Measurements from ENCODE around the gene TSPAN18.

Gene TSPAN18

DNA sequence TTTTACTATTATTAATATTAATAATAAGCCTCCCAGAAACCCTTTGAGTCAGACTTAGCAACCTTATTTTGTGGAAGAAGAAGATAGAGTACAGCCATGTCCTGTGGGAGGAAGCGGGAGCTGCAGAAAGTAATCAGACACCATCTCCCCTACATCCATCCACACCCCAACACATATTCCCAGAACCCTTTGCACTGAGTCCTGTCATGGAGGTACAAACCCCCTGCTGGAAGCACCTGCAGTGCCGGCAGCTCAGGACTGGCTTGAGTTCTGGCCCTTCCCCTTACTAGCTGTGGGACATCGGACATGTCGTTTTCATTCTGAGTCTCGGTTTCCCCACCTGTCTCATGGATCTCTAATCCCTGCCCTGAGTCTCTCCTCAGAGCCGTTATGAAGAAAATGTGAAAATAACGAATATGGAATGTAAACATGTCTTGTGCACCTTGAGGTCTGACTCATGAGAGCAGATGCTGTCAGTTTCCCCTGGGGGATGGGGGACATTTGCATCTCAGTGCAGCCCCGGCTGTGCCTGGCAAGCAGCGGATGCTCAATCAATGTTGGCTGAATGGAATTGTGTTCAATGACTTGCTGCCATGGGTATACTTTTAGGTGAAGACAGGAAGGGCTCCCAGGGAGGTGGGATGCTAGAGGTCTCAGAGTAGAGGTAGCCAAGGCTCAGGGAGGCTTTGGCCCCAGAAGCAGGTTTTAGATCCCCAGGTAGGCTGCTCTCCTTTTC lies 178.5 kb downstream of the TSPAN18 start:
- no peak overlapping the region for H3K27ac ChIP-seq
- no peak overlapping the region for H3K4me3 ChIP-seq
- TF ChIP-seq FOXP2 (optimal IDR thresholded peaks at IDR 0.05; ENCODE audit: control extremely low read depth, extremely low read length, insufficient read depth) (no peak), EZH2 (IDR thresholded peaks at IDR 0.05) (no peak), POLR2AphosphoS5 (IDR thresholded peaks at IDR 0.05; ENCODE audit: borderline replicate concordance, low read depth, low read length) (no peak)
- no peaks in the 10 kb centered on the region for H3K36me3 ChIP-seq (ENCODE audit: insufficient read depth, low read length)
- no peak overlapping the region for H3K9ac ChIP-seq (ENCODE audit: insufficient read length)
- DNase-seq (ENCODE audit: low read depth, low spot score) = no peak
- no peaks in the 10 kb centered on the region for H3K9me3 ChIP-seq (ENCODE audit: low read depth, low read length)

DNA sequence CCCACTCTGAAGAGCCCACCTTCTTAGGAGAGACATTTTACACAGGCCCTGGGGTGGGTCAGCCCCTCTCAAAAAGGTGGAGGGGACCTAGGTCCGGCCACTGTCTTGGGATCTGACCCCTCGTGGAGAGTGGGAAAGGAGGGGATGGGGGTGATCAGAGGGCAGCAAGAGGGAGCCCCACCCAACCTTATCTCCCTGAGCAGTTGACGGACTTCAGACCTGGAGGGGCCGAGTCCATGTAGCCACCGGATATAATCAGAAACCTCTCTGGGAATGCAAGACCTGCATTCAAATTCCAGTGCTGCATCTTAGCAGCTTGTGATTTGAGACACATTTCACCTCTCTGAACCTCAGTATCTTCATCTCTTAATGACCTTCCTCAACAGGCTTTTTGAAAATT lies 179.9 kb downstream of the TSPAN18 start:
- H3K9me3 ChIP-seq (ENCODE audit: low read depth, low read length) = no peaks in the 10 kb centered on the region
- TF ChIP-seq FOXP2 (optimal IDR thresholded peaks at IDR 0.05; ENCODE audit: control extremely low read depth, extremely low read length, insufficient read depth) = no peak
- no peak for TF ChIP-seq EZH2 (IDR thresholded peaks at IDR 0.05)
- no peak for TF ChIP-seq POLR2AphosphoS5 (IDR thresholded peaks at IDR 0.05; ENCODE audit: borderline replicate concordance, low read depth, low read length)
- H3K27ac ChIP-seq = no peak overlapping the region
- no peak overlapping the region for H3K4me3 ChIP-seq
- H3K36me3 ChIP-seq (ENCODE audit: insufficient read depth, low read length) = no peaks in the 10 kb centered on the region
- H3K9ac ChIP-seq (ENCODE audit: insufficient read length) = no peak overlapping the region
- DNase-seq (ENCODE audit: low read depth, low spot score) = no peak

DNA sequence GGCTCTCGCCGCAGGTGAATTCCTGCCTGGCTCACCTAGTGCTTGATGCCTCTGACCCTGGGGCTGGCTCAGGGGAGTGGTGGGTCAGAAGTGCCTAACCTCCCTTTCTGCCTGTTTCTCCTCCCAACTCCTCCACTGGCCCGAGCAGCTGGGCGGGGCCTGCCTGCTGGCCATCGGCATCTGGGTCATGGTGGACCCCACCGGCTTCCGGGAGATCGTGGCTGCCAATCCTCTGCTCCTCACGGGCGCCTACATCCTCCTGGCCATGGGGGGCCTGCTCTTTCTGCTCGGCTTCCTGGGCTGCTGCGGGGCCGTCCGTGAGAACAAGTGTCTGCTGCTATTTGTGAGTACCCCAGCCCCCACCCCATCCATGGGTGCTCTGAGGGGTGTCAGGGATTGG lies 182.8 kb downstream of the TSPAN18 start:
- Histone ChIP-seq H3K27ac (no peak overlapping the region), H3K36me3 (ENCODE audit: insufficient read depth, low read length) (no peaks in the 10 kb centered on the region), H3K9me3 (ENCODE audit: low read depth, low read length) (no peaks in the 10 kb centered on the region), H3K4me3 (no peak overlapping the region), H3K9ac (ENCODE audit: insufficient read length) (no peak overlapping the region)
- DNase-seq (ENCODE audit: low read depth, low spot score) = no peak
- TF ChIP-seq EZH2 (IDR thresholded peaks at IDR 0.05) (no peak), FOXP2 (optimal IDR thresholded peaks at IDR 0.05; ENCODE audit: control extremely low read depth, extremely low read length, insufficient read depth) (no peak), POLR2AphosphoS5 (IDR thresholded peaks at IDR 0.05; ENCODE audit: borderline replicate concordance, low read depth, low read length) (no peak)

DNA sequence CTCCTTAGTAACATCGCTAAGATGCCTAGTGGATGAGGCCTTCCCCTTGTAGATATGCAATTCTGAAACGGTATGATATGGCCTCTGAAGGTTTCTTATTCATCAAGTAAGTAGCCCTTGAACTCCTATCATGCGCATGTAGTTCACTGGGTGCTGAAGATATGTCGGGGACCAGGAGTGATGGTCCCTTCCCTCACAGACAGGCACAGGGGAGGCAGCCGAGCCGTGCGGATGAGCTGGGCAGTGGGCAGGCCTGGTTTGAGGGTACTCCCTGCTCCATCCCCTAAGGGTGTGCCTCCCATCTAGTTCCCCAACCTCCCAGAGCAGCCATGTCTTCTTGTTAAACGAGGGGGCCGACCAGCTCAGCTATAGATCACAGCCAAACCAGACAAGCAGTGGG lies 183.8 kb downstream of the TSPAN18 start:
- Histone ChIP-seq H3K36me3 (ENCODE audit: insufficient read depth, low read length) (no peaks in the 10 kb centered on the region), H3K9ac (ENCODE audit: insufficient read length) (no peak overlapping the region), H3K4me3 (no peak overlapping the region), H3K27ac (no peak overlapping the region), H3K9me3 (ENCODE audit: low read depth, low read length) (no peaks in the 10 kb centered on the region)
- no peak for TF ChIP-seq EZH2 (IDR thresholded peaks at IDR 0.05)
- TF ChIP-seq POLR2AphosphoS5 (IDR thresholded peaks at IDR 0.05; ENCODE audit: borderline replicate concordance, low read depth, low read length) = no peak
- no peak for TF ChIP-seq FOXP2 (optimal IDR thresholded peaks at IDR 0.05; ENCODE audit: control extremely low read depth, extremely low read length, insufficient read depth)
- DNase-seq (ENCODE audit: low read depth, low spot score) = no peak

DNA sequence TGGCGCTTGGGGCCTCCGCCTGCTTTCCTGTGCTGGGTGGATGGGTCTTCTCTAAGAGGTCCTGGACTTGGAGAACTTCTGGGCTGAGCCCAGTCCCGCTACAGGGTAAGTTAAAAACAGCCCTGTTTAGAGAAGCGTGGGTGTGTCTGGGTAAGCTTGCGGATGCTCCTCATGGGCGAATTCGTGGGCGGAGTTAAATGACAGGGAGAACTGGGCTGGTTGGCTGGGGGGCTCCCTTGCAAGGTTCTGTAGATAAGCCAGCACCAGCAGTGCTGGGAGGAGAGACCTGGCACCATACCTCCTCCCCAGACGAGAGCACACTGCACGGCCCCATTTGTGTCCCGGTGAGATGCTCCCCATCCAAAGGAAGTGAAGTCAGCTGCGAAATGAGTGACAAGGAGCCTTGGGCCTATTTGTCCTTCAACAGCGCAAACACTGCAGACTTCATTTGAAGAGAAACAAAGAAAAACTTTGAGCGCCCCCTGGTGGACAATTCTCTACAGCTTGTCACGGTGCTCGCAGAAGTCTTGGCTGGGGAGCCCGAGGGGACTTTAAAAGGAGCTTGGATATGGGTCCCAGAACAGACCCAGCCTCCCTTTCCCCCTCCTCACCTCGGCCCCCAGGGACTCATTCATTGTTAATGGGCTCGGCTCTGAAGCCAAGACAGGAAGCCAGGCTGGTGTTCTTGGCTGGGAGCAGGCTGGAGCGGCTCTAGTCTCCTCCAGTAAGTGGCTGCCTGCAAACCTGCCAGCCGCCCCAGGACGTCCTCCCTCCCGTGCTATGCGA lies 184.5 kb downstream of the TSPAN18 start:
- Histone ChIP-seq H3K9me3 (ENCODE audit: low read depth, low read length) (no peaks in the 10 kb centered on the region), H3K36me3 (ENCODE audit: insufficient read depth, low read length) (no peaks in the 10 kb centered on the region), H3K9ac (ENCODE audit: insufficient read length) (no peak overlapping the region), H3K27ac (no peak overlapping the region), H3K4me3 (peak overlapping the region; percentile 69)
- TF ChIP-seq POLR2AphosphoS5 (IDR thresholded peaks at IDR 0.05; ENCODE audit: borderline replicate concordance, low read depth, low read length) (no peak), FOXP2 (optimal IDR thresholded peaks at IDR 0.05; ENCODE audit: control extremely low read depth, extremely low read length, insufficient read depth) (no peak), EZH2 (IDR thresholded peaks at IDR 0.05) (no peak)
- DNase-seq (ENCODE audit: low read depth, low spot score) = peak; percentile 90

DNA sequence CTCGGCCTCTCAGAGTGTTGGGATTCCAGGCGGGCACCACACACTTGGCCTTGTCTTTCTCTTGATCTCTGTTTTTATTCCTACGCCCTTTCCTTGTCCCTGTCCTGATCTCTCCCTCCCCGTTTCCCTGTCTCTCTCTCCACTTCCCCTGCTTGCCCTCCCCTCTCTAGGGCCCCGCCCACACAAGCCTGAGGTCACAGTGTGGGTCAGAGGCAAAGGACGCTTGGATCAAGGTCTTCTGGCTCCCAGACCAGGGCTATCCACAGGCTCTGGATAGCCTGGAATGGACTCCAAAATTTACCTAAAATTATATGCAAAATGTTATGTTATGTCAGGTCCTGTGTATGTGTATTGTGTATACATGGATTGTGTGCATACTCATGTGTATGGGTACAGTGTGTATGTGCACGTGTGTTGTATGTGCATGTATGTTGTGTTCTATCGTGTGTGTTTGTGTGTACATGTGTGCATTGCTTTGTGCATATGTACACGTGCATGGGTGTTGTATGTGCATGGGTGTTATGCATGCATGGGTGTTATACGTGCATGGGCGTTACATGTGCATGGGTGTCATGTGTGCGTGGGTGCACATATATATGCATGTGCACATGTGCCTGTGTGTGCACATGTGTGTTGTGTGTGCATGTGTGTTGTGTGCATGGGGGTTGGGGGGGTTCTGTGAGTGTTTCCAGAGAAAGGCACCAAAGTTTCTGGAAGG lies 185.7 kb downstream of the TSPAN18 start:
- Histone ChIP-seq H3K9ac (ENCODE audit: insufficient read length) (no peak overlapping the region), H3K9me3 (ENCODE audit: low read depth, low read length) (no peaks in the 10 kb centered on the region), H3K27ac (no peak overlapping the region), H3K4me3 (no peak overlapping the region), H3K36me3 (ENCODE audit: insufficient read depth, low read length) (no peaks in the 10 kb centered on the region)
- no peak for TF ChIP-seq EZH2 (IDR thresholded peaks at IDR 0.05)
- no peak for TF ChIP-seq FOXP2 (optimal IDR thresholded peaks at IDR 0.05; ENCODE audit: control extremely low read depth, extremely low read length, insufficient read depth)
- TF ChIP-seq POLR2AphosphoS5 (IDR thresholded peaks at IDR 0.05; ENCODE audit: borderline replicate concordance, low read depth, low read length) = no peak
- DNase-seq (ENCODE audit: low read depth, low spot score) = no peak

DNA sequence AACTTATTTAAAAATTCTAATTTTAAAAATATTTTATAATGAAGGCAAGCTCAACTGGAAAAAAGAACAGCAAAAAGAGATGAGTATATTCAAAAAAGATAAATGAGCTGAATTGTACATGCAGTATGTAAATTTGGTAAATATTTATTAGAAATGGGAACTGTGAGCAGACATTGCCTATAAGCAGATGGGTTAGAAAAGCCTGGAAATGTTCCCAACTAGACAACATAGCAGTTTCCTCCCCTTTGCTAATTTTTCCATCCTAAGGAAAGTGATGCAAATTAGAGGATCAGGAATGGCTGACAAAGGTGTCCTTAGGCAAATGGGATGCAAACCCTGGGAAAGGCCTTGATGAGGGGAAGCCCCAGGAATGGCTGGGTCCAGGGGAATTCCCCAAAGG lies 186.7 kb downstream of the TSPAN18 start:
- Histone ChIP-seq H3K4me3 (no peak overlapping the region), H3K27ac (no peak overlapping the region), H3K36me3 (ENCODE audit: insufficient read depth, low read length) (no peaks in the 10 kb centered on the region), H3K9me3 (ENCODE audit: low read depth, low read length) (no peaks in the 10 kb centered on the region), H3K9ac (ENCODE audit: insufficient read length) (no peak overlapping the region)
- DNase-seq (ENCODE audit: low read depth, low spot score) = no peak
- TF ChIP-seq POLR2AphosphoS5 (IDR thresholded peaks at IDR 0.05; ENCODE audit: borderline replicate concordance, low read depth, low read length) (no peak), FOXP2 (optimal IDR thresholded peaks at IDR 0.05; ENCODE audit: control extremely low read depth, extremely low read length, insufficient read depth) (no peak), EZH2 (IDR thresholded peaks at IDR 0.05) (no peak)

DNA sequence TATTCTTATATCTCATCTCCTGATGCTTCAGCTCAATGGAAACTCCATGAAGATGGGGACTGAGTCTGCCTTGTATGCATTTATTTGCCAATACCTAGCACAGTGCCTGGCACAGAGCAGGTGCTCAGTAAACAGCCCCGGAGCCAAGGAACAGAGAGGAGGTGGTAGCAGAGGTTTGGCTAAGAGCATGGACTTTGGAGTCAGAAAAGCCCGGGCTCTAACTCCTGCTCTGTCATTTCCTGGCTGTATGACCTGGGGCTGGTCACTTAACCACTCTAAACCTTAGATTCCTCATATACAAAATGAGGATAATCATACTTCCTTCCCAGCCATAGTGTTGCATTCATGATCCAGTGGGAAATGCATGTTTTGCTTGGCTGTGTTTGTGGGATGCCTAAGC lies 187.3 kb downstream of the TSPAN18 start:
- Histone ChIP-seq H3K9ac (ENCODE audit: insufficient read length) (no peak overlapping the region), H3K27ac (no peak overlapping the region), H3K4me3 (no peak overlapping the region), H3K36me3 (ENCODE audit: insufficient read depth, low read length) (no peaks in the 10 kb centered on the region), H3K9me3 (ENCODE audit: low read depth, low read length) (no peaks in the 10 kb centered on the region)
- TF ChIP-seq POLR2AphosphoS5 (IDR thresholded peaks at IDR 0.05; ENCODE audit: borderline replicate concordance, low read depth, low read length) = no peak
- no peak for TF ChIP-seq FOXP2 (optimal IDR thresholded peaks at IDR 0.05; ENCODE audit: control extremely low read depth, extremely low read length, insufficient read depth)
- TF ChIP-seq EZH2 (IDR thresholded peaks at IDR 0.05) = no peak
- no peak for DNase-seq (ENCODE audit: low read depth, low spot score)

Data from SK-N-MC (cell line).